H1 (cell line): ENCODE measurements around the gene ZNF483. TPM values are rescaled to one million over a fixed set of nuclear protein-coding genes. Genes with fewer than 3 reads are reported as not detected.
A peak's percentile ranks its signal among the peaks of the same experiment; 100 is the strongest.

ENCODE experiments used
- ASH2L ChIP-seq: fragments of 200-600, 300-600 bp; sonication (generic); IDR thresholded peaks from one replicate; pipeline ENCODE4 v1.7.1; 2017; ENCODE audit warnings: low read length
- BCL11A ChIP-seq, 2 experiments: IDR thresholded peaks; one replicate each; pipeline ENCODE4 v1.6.1; 2011; ENCODE audit warnings: low read depth in 2 of 2, low read length in 2 of 2, mild to moderate bottlenecking in 2 of 2
- BRCA1 ChIP-seq: IDR thresholded peaks from 2 replicates; pipeline ENCODE4 v1.6.1; 2012; ENCODE audit warnings: low read depth, low read length, improper control_type of control experiment
- CBX8 ChIP-seq: fragments of 300-800, 300-1000 bp; sonication (generic); IDR thresholded peaks from 2 replicates; pipeline ENCODE4 v1.7.1; 2016; ENCODE audit warnings: low read depth, low read length, borderline replicate concordance
- CHD1 ChIP-seq: IDR thresholded peaks from 2 replicates; pipeline ENCODE4 v1.6.1; 2012; ENCODE audit warnings: low read depth, low read length, improper control_type of control experiment
- CHD2 ChIP-seq: IDR thresholded peaks from 2 replicates; pipeline ENCODE4 v1.6.1; 2012; ENCODE audit warnings: low read length, improper control_type of control experiment
- E2F6 ChIP-seq: IDR thresholded peaks from 2 replicates; pipeline ENCODE4 v1.6.1; 2012; ENCODE audit warnings: inconsistent platforms
- JUND ChIP-seq: IDR thresholded peaks from 2 replicates; pipeline ENCODE4 v1.6.1; 2011; ENCODE audit warnings: mild to moderate bottlenecking, improper control_type of control experiment, low read length
- KDM4A ChIP-seq: IDR thresholded peaks from one replicate; pipeline ENCODE4 v1.7.1; 2012; ENCODE audit warnings: low read depth, mild to moderate bottlenecking, moderate library complexity, low read length, inconsistent platforms; ENCODE audit not compliant: severe bottlenecking
- MAX ChIP-seq: IDR thresholded peaks from 2 replicates; pipeline ENCODE4 v1.6.1; 2012; ENCODE audit warnings: inconsistent platforms
- NRF1 ChIP-seq: IDR thresholded peaks from 2 replicates; pipeline ENCODE4 v1.6.1; 2011; ENCODE audit warnings: mild to moderate bottlenecking, low read depth, low read length, improper control_type of control experiment
- PHF8 ChIP-seq: fragments of 200-600 bp; sonication (generic); conservative IDR thresholded peaks from 2 replicates; pipeline ENCODE4 v1.7.1; 2012; ENCODE audit warnings: low read depth, mild to moderate bottlenecking, inconsistent platforms, low read length, moderate library complexity
- POLR2A ChIP-seq, 2 experiments: IDR thresholded peaks; 1 replicate in 1 of 2; 2 replicates in 1 of 2; pipeline ENCODE4 v1.6.1; 2011; ENCODE audit warnings: low read depth in 2 of 2, low read length in 2 of 2, mild to moderate bottlenecking in 2 of 2; ENCODE audit errors: control extremely low read depth in 1 of 2
- RAD21 ChIP-seq, 2 experiments: IDR thresholded peaks in 1 of 2; conservative IDR thresholded peaks in 1 of 2; 2 replicates each; pipeline ENCODE4 v1.6.1; 2011; ENCODE audit warnings: low read depth in 2 of 2, low read length in 2 of 2, improper control_type of control experiment in 1 of 2, inconsistent platforms in 1 of 2, mild to moderate bottlenecking in 1 of 2, moderate library complexity in 1 of 2
- RBBP5 ChIP-seq: IDR thresholded peaks from 2 replicates; pipeline ENCODE4 v1.7.1; 2012; ENCODE audit warnings: low read depth, mild to moderate bottlenecking, inconsistent platforms, low read length, moderate library complexity, borderline replicate concordance
- RNF2 ChIP-seq: fragments of 200-900, 300-1000 bp; sonication (generic); IDR thresholded peaks from 2 replicates; pipeline ENCODE4 v1.7.1; 2016; ENCODE audit warnings: borderline replicate concordance, low read depth, mild to moderate bottlenecking, antibody characterized with exemption, low read length; ENCODE audit not compliant: poor library complexity, severe bottlenecking; ENCODE audit errors: missing control alignments
- SIN3A ChIP-seq, 2 experiments: IDR thresholded peaks in 1 of 2; conservative IDR thresholded peaks in 1 of 2; 2 replicates each; pipeline ENCODE4 v1.6.1; 2011 to 2012; ENCODE audit warnings: low read length in 2 of 2, improper control_type of control experiment in 1 of 2, low read depth in 1 of 2, mild to moderate bottlenecking in 1 of 2
- TAF7 ChIP-seq: optimal IDR thresholded peaks from 2 replicates; pipeline ENCODE3; 2011; ENCODE audit warnings: low read depth, mild to moderate bottlenecking, inconsistent platforms, low read length, moderate library complexity, borderline replicate concordance
- TBP ChIP-seq: IDR thresholded peaks from 2 replicates; pipeline ENCODE4 v1.6.1; 2011; ENCODE audit warnings: low read depth, low read length, improper control_type of control experiment
- polyA plus RNA-seq, 7 experiments: library from polyadenylated mRNA; depleted of rRNA in 3 of 7; stranded (reverse) in 5 of 7; unstranded in 2 of 7; fragments of >200 nt in 5 of 7; fragments of 200-250 nt in 2 of 7; gene quantifications; 1 replicate in 5 of 7; 2 replicates in 1 of 7; 4 replicates in 1 of 7; pipeline versions ENCODE4 v1.2.1 to v1.2.3, GENCODE V29; 2011 to 2013; ENCODE audit warnings: missing spikeins in 2 of 7, mixed read lengths in 2 of 7
- total RNA-seq: library from RNA; stranded (reverse); fragmentation: NEBNext Ultra II Directional; extraction: Animal tissue kit (Norgen Biotek cat#: 25700); gene quantifications from 2 replicates; pipeline ENCODE4 v1.2.1, GENCODE V29; 2021

Gene ZNF483
- total and polyA plus RNA-seq, 2 of the 8 experiments (the other 6 are each of a cell fraction or from before 2014, with no cell fraction given), result 4.8 to 83.8 TPM

DNA sequence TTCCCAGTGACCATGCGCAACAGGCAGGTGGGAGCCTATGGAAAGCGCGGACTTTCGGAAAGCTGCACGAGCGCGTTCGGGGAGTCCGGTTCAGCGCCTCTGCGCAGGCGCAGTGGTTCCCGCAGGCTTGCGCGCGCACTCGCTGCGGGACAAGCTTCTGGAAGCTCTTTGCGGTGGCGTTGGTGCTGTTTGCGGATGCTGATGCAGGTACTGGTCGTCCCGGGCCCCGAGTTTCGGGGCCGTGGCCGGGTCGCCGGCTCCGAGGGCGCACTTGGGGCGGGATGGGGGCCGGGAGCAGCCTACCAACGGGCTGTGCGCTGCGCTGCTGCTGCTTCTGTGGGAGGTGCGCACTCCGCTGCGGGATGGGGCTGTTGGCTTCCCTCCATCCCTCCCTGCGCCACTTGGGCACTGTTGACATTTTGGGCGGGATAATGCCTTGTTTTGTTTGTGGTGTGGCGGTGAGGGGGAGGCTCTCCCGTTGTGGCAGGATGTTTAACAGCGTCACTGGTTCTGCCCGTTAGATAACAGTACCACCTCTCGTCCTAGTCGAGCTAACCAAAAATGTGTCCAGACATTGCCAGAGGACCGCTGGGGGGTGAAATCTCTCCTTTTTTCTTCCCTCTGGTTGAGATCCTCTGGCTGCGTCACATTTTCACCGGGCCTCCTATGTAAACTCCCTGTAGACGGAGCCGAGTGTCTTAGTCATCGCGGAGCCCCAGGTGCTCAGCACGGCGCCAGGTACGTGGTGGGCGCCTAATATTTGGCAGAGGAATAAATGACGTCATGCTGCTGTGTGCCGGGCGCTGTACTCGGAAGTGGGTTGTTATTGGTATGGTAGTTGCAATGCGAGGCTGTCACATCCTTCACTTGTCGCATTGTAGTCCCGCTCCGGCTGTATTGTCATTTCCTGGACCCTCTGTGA, at the start of gene ZNF483 (continued):
- no peak for TF ChIP-seq RAD21 (IDR thresholded peaks at IDR 0.05 in 1 of 2, conservative IDR thresholded peaks at IDR 0.05 in 1 of 2; ENCODE audit: low read depth in 2 of 2, low read length in 2 of 2)
- TF ChIP-seq CBX8, result no peak
- no peak for TF ChIP-seq BRCA1
- no peak for TF ChIP-seq BCL11A (IDR thresholded peaks at IDR 0.05; ENCODE audit: low read depth in 2 of 2, low read length in 2 of 2)
- TF ChIP-seq MAX, result peak; percentile 61; the same call in 1 of the 2 replicates
- TF ChIP-seq RNF2, result no peak
- TF ChIP-seq CHD1, result no peak
- peak; percentile 90; the same call in 1 of the 2 replicates for TF ChIP-seq RBBP5
- TF ChIP-seq SIN3A (conservative IDR thresholded peaks at IDR 0.05 in 1 of 2, IDR thresholded peaks at IDR 0.05 in 1 of 2; ENCODE audit: low read depth in 1 of 2, low read length in 2 of 2), result no peak; a peak in 1 of 4 replicates
- peak; percentile 61; the same call in 1 of the 2 replicates for TF ChIP-seq PHF8
- TF ChIP-seq KDM4A, result peak; percentile 84
- TF ChIP-seq JUND, result peak; percentile 90
- TF ChIP-seq TBP, result peak; percentile 63; the same call in 1 of the 2 replicates
- TF ChIP-seq POLR2A (IDR thresholded peaks at IDR 0.05; ENCODE audit: control extremely low read depth in 1 of 2, low read depth in 2 of 2, low read length in 2 of 2), result peak in 1 of 2 experiments; percentile 67; a peak in 2 of 3 replicates
- peak; percentile 78 for TF ChIP-seq E2F6
- no peak for TF ChIP-seq TAF7
- peak; percentile 94 for TF ChIP-seq NRF1
- TF ChIP-seq ASH2L, result peak; percentile 56
- TF ChIP-seq CHD2, result no peak
